ENCODE results near the gene FER1L5. TPM values are rescaled to one million over a fixed set of nuclear protein-coding genes. Genes with fewer than 3 reads are reported as not detected.

Gene FER1L5
- polyA plus RNA-seq, 1 of the 3 experiments (the other 2 are of a cell fraction), result 0.02 TPM

- Histone ChIP-seq H3K79me2 (ENCODE audit: insufficient read depth) (no peaks in the 10 kb centered on the region), H3K9me2 (no peaks in the 10 kb centered on the region), H3K36me3 (replicated peaks in 1 of 2; ENCODE audit: control insufficient read depth in 1 of 2, insufficient read depth in 2 of 2, low read length in 1 of 2) (no peaks in the 10 kb centered on the region), H3K9me3 (no peaks in the 10 kb centered on the region), H3K9ac (no peak overlapping the region), H3K4me2 (no peak overlapping the region; the same call in 1 of the 2 replicates), H2AFZ (ENCODE audit: low read depth) (peak overlapping the region; percentile 49; the same call in 1 of the 2 replicates), H3F3A (replicated peaks; ENCODE audit: insufficient read depth) (peaks cover 7% of the 10 kb centered on the region), H4K20me1 (ENCODE audit: insufficient read depth) (no peaks in the 10 kb centered on the region), H3K4me1 (ENCODE audit: control insufficient read depth in 1 of 2, insufficient read depth in 2 of 2, low read depth in 1 of 2, low read length in 1 of 2) (peaks cover 0 to 14% of the 10 kb centered on the region in 2 experiments; a peak in 2 of 4 replicates), H3K27ac (ENCODE audit: low read depth in 2 of 2, low read length in 1 of 2) (peak overlapping the region in 1 of 2 experiments; percentile 82; a peak in 2 of 4 replicates), H3K27me3 (ENCODE audit: insufficient read depth) (no peaks in the 10 kb centered on the region), H3K4me3 (ENCODE audit: low read depth in 2 of 2, low read length in 1 of 2) (no peak overlapping the region)
- ChIA-PET POLR2A (no interaction called here), CTCF (interaction anchor here (1.0 kb wide), 1 partner anchor 255 kb away, joined by 3 read pairs; no protein-coding TSS in a partner anchor)
- DNase-seq, result no peak
- TF ChIP-seq NFIC (IDR thresholded peaks at IDR 0.05; ENCODE audit: borderline replicate concordance) (no peak), GABPA (IDR thresholded peaks at IDR 0.05; ENCODE audit: low read depth) (no peak), RFX5 (IDR thresholded peaks at IDR 0.05; ENCODE audit: low read length) (no peak), ZBTB33 (IDR thresholded peaks at IDR 0.05; ENCODE audit: borderline replicate concordance, low read depth) (no peak), MEF2A (IDR thresholded peaks at IDR 0.05; ENCODE audit: borderline replicate concordance, low read depth) (no peak), CTCF (IDR thresholded peaks at IDR 0.05) (no peak)
- WGBS (ENCODE audit: low lambda C conversion rate), result 57% methylated on average over 3 of the region's 3 CpGs
Observed at GRCh38 chr2:96664366-96664925, 21.9 kb downstream of the FER1L5 start.

- Histone ChIP-seq H3K4me3 (ENCODE audit: low read depth in 2 of 2, low read length in 1 of 2) (no peak overlapping the region), H2AFZ (ENCODE audit: low read depth) (peak overlapping the region; percentile 80; the same call in 1 of the 2 replicates), H3K27me3 (ENCODE audit: insufficient read depth) (no peaks in the 10 kb centered on the region), H3F3A (replicated peaks; ENCODE audit: insufficient read depth) (peaks cover 7% of the 10 kb centered on the region), H3K9me2 (no peaks in the 10 kb centered on the region), H3K36me3 (replicated peaks in 1 of 2; ENCODE audit: control insufficient read depth in 1 of 2, insufficient read depth in 2 of 2, low read length in 1 of 2) (no peaks in the 10 kb centered on the region), H4K20me1 (ENCODE audit: insufficient read depth) (no peaks in the 10 kb centered on the region), H3K79me2 (ENCODE audit: insufficient read depth) (no peaks in the 10 kb centered on the region), H3K4me2 (peak overlapping the region; percentile 56), H3K9me3 (no peaks in the 10 kb centered on the region), H3K4me1 (ENCODE audit: control insufficient read depth in 1 of 2, insufficient read depth in 2 of 2, low read depth in 1 of 2, low read length in 1 of 2) (peaks cover 0 to 14% of the 10 kb centered on the region in 2 experiments; a peak in 2 of 4 replicates), H3K27ac (ENCODE audit: low read depth in 2 of 2, low read length in 1 of 2) (peak overlapping the region in 1 of 2 experiments; percentile 82; a peak in 2 of 4 replicates), H3K9ac (peak overlapping the region; percentile 31)
- ChIA-PET CTCF (interaction anchor here (1.0 kb wide), 1 partner anchor 256 kb away, joined by 3 read pairs; no protein-coding TSS in a partner anchor), POLR2A (no interaction called here)
- WGBS (ENCODE audit: low lambda C conversion rate), result 61% methylated on average over 3 of the region's 3 CpGs
- DNase-seq, result no peak
- TF ChIP-seq RFX5 (IDR thresholded peaks at IDR 0.05; ENCODE audit: low read length) (no peak), JUND (IDR thresholded peaks at IDR 0.05) (peak; percentile 37; the same call in 1 of the 2 replicates), RXRA (IDR thresholded peaks at IDR 0.05; ENCODE audit: borderline replicate concordance, low read depth) (0 out of 2 replicates have a peak, but pooled peaks have one; percentile 18), USF2 (IDR thresholded peaks at IDR 0.05; ENCODE audit: borderline replicate concordance, low read depth, low read length) (no peak), USF1 (IDR thresholded peaks at IDR 0.05; ENCODE audit: borderline replicate concordance, low read depth) (no peak), CTCF (IDR thresholded peaks at IDR 0.05) (no peak), GATA2 (CRISPR knock-in tag; IDR thresholded peaks at IDR 0.05) (no peak), NRF1 (IDR thresholded peaks at IDR 0.05; ENCODE audit: low read depth, low read length) (no peak), RAD21 (IDR thresholded peaks at IDR 0.05; ENCODE audit: low read length) (no peak), CHD2 (IDR thresholded peaks at IDR 0.05; ENCODE audit: low read length, partially characterized antibody) (no peak), PBX3 (IDR thresholded peaks at IDR 0.05) (no peak), FOSL2 (IDR thresholded peaks at IDR 0.05; ENCODE audit: borderline replicate concordance, low read depth) (peak; percentile 70; the same call in 1 of the 2 replicates), GABPA (IDR thresholded peaks at IDR 0.05; ENCODE audit: low read depth) (no peak)
Observed at GRCh38 chr2:96665083-96665569, 22.6 kb downstream of the FER1L5 start.
